SK-N-SH (cell line): ENCODE results near the gene TIMM17B. TPM values are rescaled to one million over a fixed set of nuclear protein-coding genes. Genes with fewer than 3 reads are reported as not detected.

Experiments
- CTCF ChIA-PET: fragments of 300-600, 350-600 bp; formaldehyde crosslinking; extraction: SDS; loops from one replicate; lab custom pipeline; 2021; lab: Yijun Ruan, JAX
- POLR2A ChIA-PET: fragments of 350-600 bp; sonication (Branson Sonifier 250); formaldehyde crosslinking; extraction: SDS; loops from one replicate; lab custom pipeline; 2020; ENCODE audit warnings: antibody characterized with exemption, inconsistent platforms; lab: Yijun Ruan, JAX
- DNase-seq: peaks from one replicate; pipeline ENCODE4 v3.0.0; 2012
- H2AFZ ChIP-seq: fragments of 200-600 bp; sonication (generic); 2 replicates; pipeline ENCODE4 v1.8.1; 2016; ENCODE audit warnings: antibody characterized with exemption, mild to moderate bottlenecking, low read depth
- H3F3A ChIP-seq: fragments of 200-600 bp; sonication (generic); replicated peaks from 2 replicates; pipeline ENCODE3; 2016; ENCODE audit warnings: antibody characterized with exemption, mild to moderate bottlenecking; ENCODE audit not compliant: insufficient read depth
- H3K27ac ChIP-seq, 2 experiments: fragments of 200-500 bp in 1 of 2; fragments of 200-600 bp in 1 of 2; sonication (Bioruptor generic) in 1 of 2; sonication (generic), shearing (Covaris generic) in 1 of 2; 2 replicates each; pipeline versions ENCODE4 v1.5.1 to v1.6.1; 2014 to 2016; ENCODE audit warnings: low read depth in 2 of 2, inconsistent platforms in 1 of 2, low read length in 1 of 2, mild to moderate bottlenecking in 1 of 2, mixed read lengths in 1 of 2
- H3K27me3 ChIP-seq: fragments of 200-600 bp; sonication (generic), shearing (Covaris generic); 2 replicates; pipeline ENCODE4 v1.6.1; 2016; ENCODE audit warnings: mixed run types; ENCODE audit not compliant: insufficient read depth
- H3K36me3 ChIP-seq, 2 experiments: fragments of 200-500 bp in 1 of 2; fragments of 200-600 bp in 1 of 2; sonication (Bioruptor generic) in 1 of 2; sonication (generic) in 1 of 2; replicated peaks in 1 of 2; 2 replicates each; pipeline versions ENCODE3 to v1.5.1; 2014 to 2016; ENCODE audit warnings: low read length in 1 of 2, mild to moderate bottlenecking in 1 of 2; ENCODE audit not compliant: insufficient read depth in 2 of 2, control insufficient read depth in 1 of 2
- H3K4me1 ChIP-seq, 2 experiments: fragments of 200-500 bp in 1 of 2; fragments of 200-600 bp in 1 of 2; sonication (Bioruptor generic) in 1 of 2; sonication (generic), shearing (Covaris generic) in 1 of 2; 2 replicates each; pipeline versions ENCODE4 v1.5.1 to v1.6.1; 2014 to 2016; ENCODE audit warnings: low read depth in 1 of 2, low read length in 1 of 2, mixed run types in 1 of 2; ENCODE audit not compliant: insufficient read depth in 2 of 2, control insufficient read depth in 1 of 2
- H3K4me2 ChIP-seq: fragments of 200-600 bp; sonication (generic), shearing (Covaris generic); 2 replicates; pipeline ENCODE4 v1.6.1; 2017; ENCODE audit warnings: mixed run types
- H3K4me3 ChIP-seq, 2 experiments: fragments of 200-500 bp in 1 of 2; fragments of 200-600 bp in 1 of 2; sonication (Bioruptor generic) in 1 of 2; sonication (generic), shearing (Covaris generic) in 1 of 2; 2 replicates each; pipeline versions ENCODE4 v1.5.1 to v1.8.1; 2014 to 2016; ENCODE audit warnings: low read depth in 2 of 2, inconsistent platforms in 1 of 2, low read length in 1 of 2, mild to moderate bottlenecking in 1 of 2, mixed read lengths in 1 of 2, moderate library complexity in 1 of 2
- H3K79me2 ChIP-seq: fragments of 200-600 bp; sonication (generic); 2 replicates; pipeline ENCODE4 v1.8.1; 2017; ENCODE audit warnings: mild to moderate bottlenecking; ENCODE audit not compliant: insufficient read depth
- H3K9ac ChIP-seq: fragments of 200-600 bp; sonication (generic); 2 replicates; pipeline ENCODE4 v1.6.1; 2017; ENCODE audit warnings: mixed run types
- H3K9me2 ChIP-seq: fragments of 200-600 bp; sonication (generic); 2 replicates; pipeline ENCODE4 v1.6.1; 2017; ENCODE audit warnings: mixed run types
- H3K9me3 ChIP-seq: fragments of 200-600 bp; sonication (generic); 2 replicates; pipeline ENCODE4 v1.6.1; 2017; ENCODE audit warnings: mixed run types, mild to moderate bottlenecking, moderate library complexity
- H4K20me1 ChIP-seq: fragments of 200-600 bp; sonication (generic); 2 replicates; pipeline ENCODE4 v1.6.1; 2017; ENCODE audit warnings: mild to moderate bottlenecking, mixed run types; ENCODE audit not compliant: insufficient read depth
- EP300 ChIP-seq, 2 experiments: IDR thresholded peaks; 2 replicates each; pipeline versions ENCODE4 v1.4.0 to v1.6.1; 2012; ENCODE audit warnings: borderline replicate concordance in 1 of 2, low read depth in 1 of 2, low read length in 1 of 2
- EZH2phosphoT487 ChIP-seq: fragments of 200-600 bp; sonication (generic); IDR thresholded peaks from 2 replicates; pipeline ENCODE4 v1.6.1; 2017; ENCODE audit warnings: low read depth, mixed run types, mild to moderate bottlenecking, antibody characterized with exemption, moderate library complexity, borderline replicate concordance
- FOXJ3 ChIP-seq: sonication (generic); formaldehyde crosslinking; IDR thresholded peaks from 2 replicates; pipeline ENCODE4 v1.5.1; 2020; ENCODE audit warnings: mild to moderate bottlenecking, missing genetic modification reagents
- GATA2 ChIP-seq: sonication (generic); formaldehyde crosslinking; IDR thresholded peaks from 2 replicates; pipeline ENCODE4 v1.5.0; 2020; ENCODE audit warnings: mild to moderate bottlenecking, missing genetic modification reagents
- JUND ChIP-seq: IDR thresholded peaks from 2 replicates; pipeline ENCODE4 v1.4.0; 2012
- MEF2A ChIP-seq: IDR thresholded peaks from 2 replicates; pipeline ENCODE4 v1.4.0; 2012; ENCODE audit warnings: low read depth, borderline replicate concordance
- NRF1 ChIP-seq: IDR thresholded peaks from 2 replicates; pipeline ENCODE4 v1.6.1; 2012; ENCODE audit warnings: low read depth, mild to moderate bottlenecking, low read length
- POLR2AphosphoS5 ChIP-seq: IDR thresholded peaks from 2 replicates; pipeline ENCODE4 v1.6.1; 2012; ENCODE audit warnings: low read depth, low read length
- RAD21 ChIP-seq: IDR thresholded peaks from 2 replicates; pipeline ENCODE4 v1.6.1; 2012; ENCODE audit warnings: mild to moderate bottlenecking, low read length
- SIN3A ChIP-seq: IDR thresholded peaks from 2 replicates; pipeline ENCODE4 v1.6.1; 2012; ENCODE audit warnings: low read depth, mild to moderate bottlenecking, low read length, moderate library complexity, borderline replicate concordance
- SMC3 ChIP-seq: IDR thresholded peaks from 2 replicates; pipeline ENCODE4 v1.6.1; 2012; ENCODE audit warnings: low read depth, low read length, improper control_type of control experiment
- TCF12 ChIP-seq: IDR thresholded peaks from 2 replicates; pipeline ENCODE4 v1.4.0; 2012
- TEAD4 ChIP-seq: IDR thresholded peaks from 2 replicates; pipeline ENCODE4 v1.4.0; 2012; ENCODE audit warnings: mild to moderate bottlenecking, borderline replicate concordance; ENCODE audit not compliant: insufficient read depth
- WGBS: methylation state at CpG from one replicate; pipeline ENCODE4 v1.1.6; 2017; ENCODE audit warnings: low lambda C conversion rate; 5-methylcytosine and 5-hydroxymethylcytosine counted together
- polyA plus RNA-seq, 3 experiments: library from polyadenylated mRNA; depleted of rRNA; stranded (reverse); fragments of >200 nt; gene quantifications; 2 replicates each; pipeline ENCODE4 v1.2.3, GENCODE V29; 2012
- TF ChIP-seq, protein P1 (sequence below): IDR thresholded peaks from 2 replicates; pipeline ENCODE4 v1.4.0; 2012; ENCODE audit warnings: low read depth, borderline replicate concordance
- TF ChIP-seq, protein P2 (sequence below): IDR thresholded peaks from 2 replicates; pipeline ENCODE4; 2012
- TF ChIP-seq, protein P3 (sequence below): fragments of 200-600 bp; sonication (generic); IDR thresholded peaks from 2 replicates; pipeline ENCODE4 v1.6.1; 2017; ENCODE audit warnings: antibody characterized with exemption, mild to moderate bottlenecking, moderate library complexity
- TF ChIP-seq, protein P4 (sequence below): fragments of 150-350 bp; IDR thresholded peaks from 2 replicates; pipeline ENCODE4 v1.6.1; 2017; ENCODE audit warnings: antibody characterized with exemption, low read length, low read depth, borderline replicate concordance
- TF ChIP-seq, protein P5 (sequence below): fragments of 150-350 bp; IDR thresholded peaks from 2 replicates; pipeline ENCODE4 v1.6.1; 2016; ENCODE audit warnings: mild to moderate bottlenecking, low read depth, low read length

The TIMM17B gene
- polyA plus RNA-seq, 1 of the 3 experiments (the other 2 are of a cell fraction) = 87.0 TPM

DNA sequence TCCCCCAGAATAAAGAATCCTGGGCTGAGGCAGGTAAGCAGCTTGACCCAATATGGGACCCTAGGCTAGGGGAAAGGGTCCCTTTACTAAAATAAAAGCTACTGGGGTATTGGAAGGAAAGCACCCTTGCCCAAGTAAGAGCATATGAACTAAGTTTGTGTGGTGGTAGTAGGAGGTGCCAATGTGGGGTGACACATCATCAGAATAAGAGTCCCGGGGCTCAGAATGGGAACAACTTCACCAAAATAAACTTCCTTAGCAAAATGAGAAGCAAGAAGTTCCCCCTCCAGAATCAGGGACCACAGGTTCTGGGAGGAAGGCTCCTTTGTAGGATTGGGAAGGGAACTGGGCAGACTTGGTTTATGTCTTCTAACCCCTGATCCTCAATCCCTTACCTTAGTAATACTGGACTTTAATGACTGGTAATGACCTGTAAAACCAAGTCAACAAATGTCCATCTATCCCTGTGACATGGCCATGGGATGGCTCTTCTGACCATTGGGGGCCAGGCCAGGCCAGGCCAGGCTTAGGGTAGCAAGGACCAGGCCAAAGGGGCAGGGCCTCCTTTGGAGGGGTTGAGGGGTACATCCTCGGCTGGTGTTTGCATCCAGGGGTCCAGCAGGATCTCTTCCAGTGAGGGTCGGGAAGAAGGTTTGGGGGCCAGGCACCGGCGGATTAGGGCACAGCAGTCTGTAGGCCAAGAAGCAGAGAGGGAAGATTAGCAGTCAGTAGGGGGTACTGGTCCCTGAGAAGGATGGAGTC, 16.2 kb upstream of the TIMM17B start:
- POLR2A ChIA-PET = no interaction called here
- peaks cover 0 to 27% of the 10 kb centered on the region in 2 experiments; a peak in 1 of 4 replicates for H3K4me1 ChIP-seq
- 91% methylated on average over 5 of the region's 5 CpGs for WGBS

DNA sequence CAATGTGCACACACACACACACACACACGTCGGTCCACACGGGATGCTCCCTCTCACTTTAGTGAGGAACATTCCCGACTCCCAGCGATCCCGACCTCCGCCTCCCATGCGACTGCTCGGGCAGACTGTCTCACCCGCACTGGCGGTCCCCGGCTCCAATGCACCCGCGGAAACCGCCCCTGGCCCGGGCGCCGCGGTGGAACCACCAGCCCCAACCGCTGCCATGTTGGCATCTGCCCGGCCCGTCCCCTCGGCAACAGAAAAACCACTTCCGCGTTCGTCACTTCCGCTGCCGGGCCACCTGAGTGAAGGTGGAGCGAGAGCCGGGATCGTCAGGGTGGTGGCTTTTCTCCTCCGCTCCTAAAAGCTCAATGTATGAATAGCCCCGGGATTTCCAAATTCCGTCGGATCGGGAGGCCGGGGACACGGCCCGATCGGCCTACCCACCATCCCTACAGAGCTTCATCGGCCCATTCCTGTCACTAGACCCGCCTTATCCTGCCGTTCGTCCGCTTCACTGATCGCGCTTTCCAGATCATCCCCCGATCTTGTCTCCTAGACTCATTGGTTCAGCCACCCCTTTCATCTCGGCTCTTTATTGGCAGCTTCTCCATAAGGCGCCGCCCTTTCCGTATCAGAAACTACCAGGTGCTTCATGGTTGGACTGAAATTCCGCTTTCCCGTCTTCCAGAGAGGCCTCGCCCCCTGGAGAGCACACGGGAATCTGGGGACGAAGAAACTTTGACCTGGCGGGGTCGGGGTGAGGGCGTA, 14.0 kb upstream of the TIMM17B start, which contains the start of gene SLC35A2:
TSS of gene SLC35A2 (minus strand) at position 235 of the 771 bp plus-strand sequence. CDS start at position 225, 10 bp downstream.
- no peaks in the 10 kb centered on the region for H3K9me3 ChIP-seq
- H3K4me1 ChIP-seq = peaks cover 0 to 15% of the 10 kb centered on the region in 2 experiments; a peak in 1 of 4 replicates
- peak; percentile 91 for DNase-seq
- 0 out of 2 replicates have a peak, but pooled peaks cover 8% of the 10 kb centered on the region for H4K20me1 ChIP-seq
- no peaks in the 10 kb centered on the region for H3K27me3 ChIP-seq
- POLR2A ChIA-PET = interaction anchor here (1.0 to 1.1 kb wide), 3 partner anchors 13 to 175 kb away, joined by 3 to 6 read pairs (median 3); partner anchors contain the start of gene PQBP1
- H2AFZ ChIP-seq = peak within 1 kb of the TSS; percentile 97
- CTCF ChIA-PET = interaction anchor here (0.9 to 2.0 kb wide), 4 partner anchors 11 to 132 kb away, joined by 3 to 8 read pairs (median 4); partner anchors contain the start of genes PQBP1 and TIMM17B
- H3F3A ChIP-seq = peaks cover 4% of the 10 kb centered on the region
- H3K79me2 ChIP-seq = peaks cover 38% of the 10 kb centered on the region
- H3K36me3 ChIP-seq = peaks cover 4 to 31% of the 10 kb centered on the region in 2 experiments
- H3K4me2 ChIP-seq = peak within 1 kb of the TSS; percentile 100
- H3K4me3 ChIP-seq = peak within 1 kb of the TSS; percentile 84 to 95
- under 1% methylated on average over 51 of the region's 60 CpGs for WGBS
- H3K27ac ChIP-seq = peak within 1 kb of the TSS; percentile 77 to 89
- no peaks in the 10 kb centered on the region for H3K9me2 ChIP-seq
- H3K9ac ChIP-seq = peak within 1 kb of the TSS; percentile 73
- TF ChIP-seq SMC3 (no peak), TEAD4 (no peak), TCF12 (peak; percentile 25; the same call in 1 of the 2 replicates), POLR2AphosphoS5 (peak; percentile 90), EZH2phosphoT487 (no peak), SIN3A (peak; percentile 64), NRF1 (no peak), MEF2A (no peak), GATA2 (peak; percentile 69), EP300 (IDR thresholded peaks at IDR 0.05; ENCODE audit: borderline replicate concordance in 1 of 2, low read depth in 1 of 2, low read length in 1 of 2) (peak in 1 of 2 experiments; percentile 21; a peak in 1 of 4 replicates), JUND (no peak; the same call in 1 of the 2 replicates), FOXJ3 (no peak; the same call in 1 of the 2 replicates)
- TF ChIP-seq, protein P1, sequence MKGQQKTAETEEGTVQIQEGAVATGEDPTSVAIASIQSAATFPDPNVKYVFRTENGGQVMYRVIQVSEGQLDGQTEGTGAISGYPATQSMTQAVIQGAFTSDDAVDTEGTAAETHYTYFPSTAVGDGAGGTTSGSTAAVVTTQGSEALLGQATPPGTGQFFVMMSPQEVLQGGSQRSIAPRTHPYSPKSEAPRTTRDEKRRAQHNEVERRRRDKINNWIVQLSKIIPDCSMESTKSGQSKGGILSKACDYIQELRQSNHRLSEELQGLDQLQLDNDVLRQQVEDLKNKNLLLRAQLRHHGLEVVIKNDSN = peak; percentile 54; the same call in 1 of the 2 replicates
- TF ChIP-seq, protein P2, sequence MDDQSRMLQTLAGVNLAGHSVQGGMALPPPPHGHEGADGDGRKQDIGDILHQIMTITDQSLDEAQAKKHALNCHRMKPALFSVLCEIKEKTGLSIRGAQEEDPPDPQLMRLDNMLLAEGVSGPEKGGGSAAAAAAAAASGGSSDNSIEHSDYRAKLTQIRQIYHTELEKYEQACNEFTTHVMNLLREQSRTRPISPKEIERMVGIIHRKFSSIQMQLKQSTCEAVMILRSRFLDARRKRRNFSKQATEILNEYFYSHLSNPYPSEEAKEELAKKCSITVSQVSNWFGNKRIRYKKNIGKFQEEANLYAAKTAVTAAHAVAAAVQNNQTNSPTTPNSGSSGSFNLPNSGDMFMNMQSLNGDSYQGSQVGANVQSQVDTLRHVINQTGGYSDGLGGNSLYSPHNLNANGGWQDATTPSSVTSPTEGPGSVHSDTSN = no peak; the same call in 1 of the 2 replicates
- TF ChIP-seq, protein P3, sequence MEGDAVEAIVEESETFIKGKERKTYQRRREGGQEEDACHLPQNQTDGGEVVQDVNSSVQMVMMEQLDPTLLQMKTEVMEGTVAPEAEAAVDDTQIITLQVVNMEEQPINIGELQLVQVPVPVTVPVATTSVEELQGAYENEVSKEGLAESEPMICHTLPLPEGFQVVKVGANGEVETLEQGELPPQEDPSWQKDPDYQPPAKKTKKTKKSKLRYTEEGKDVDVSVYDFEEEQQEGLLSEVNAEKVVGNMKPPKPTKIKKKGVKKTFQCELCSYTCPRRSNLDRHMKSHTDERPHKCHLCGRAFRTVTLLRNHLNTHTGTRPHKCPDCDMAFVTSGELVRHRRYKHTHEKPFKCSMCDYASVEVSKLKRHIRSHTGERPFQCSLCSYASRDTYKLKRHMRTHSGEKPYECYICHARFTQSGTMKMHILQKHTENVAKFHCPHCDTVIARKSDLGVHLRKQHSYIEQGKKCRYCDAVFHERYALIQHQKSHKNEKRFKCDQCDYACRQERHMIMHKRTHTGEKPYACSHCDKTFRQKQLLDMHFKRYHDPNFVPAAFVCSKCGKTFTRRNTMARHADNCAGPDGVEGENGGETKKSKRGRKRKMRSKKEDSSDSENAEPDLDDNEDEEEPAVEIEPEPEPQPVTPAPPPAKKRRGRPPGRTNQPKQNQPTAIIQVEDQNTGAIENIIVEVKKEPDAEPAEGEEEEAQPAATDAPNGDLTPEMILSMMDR = no peak
- TF ChIP-seq, protein P4, sequence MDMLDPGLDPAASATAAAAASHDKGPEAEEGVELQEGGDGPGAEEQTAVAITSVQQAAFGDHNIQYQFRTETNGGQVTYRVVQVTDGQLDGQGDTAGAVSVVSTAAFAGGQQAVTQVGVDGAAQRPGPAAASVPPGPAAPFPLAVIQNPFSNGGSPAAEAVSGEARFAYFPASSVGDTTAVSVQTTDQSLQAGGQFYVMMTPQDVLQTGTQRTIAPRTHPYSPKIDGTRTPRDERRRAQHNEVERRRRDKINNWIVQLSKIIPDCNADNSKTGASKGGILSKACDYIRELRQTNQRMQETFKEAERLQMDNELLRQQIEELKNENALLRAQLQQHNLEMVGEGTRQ = no peak
- TF ChIP-seq, protein P5, sequence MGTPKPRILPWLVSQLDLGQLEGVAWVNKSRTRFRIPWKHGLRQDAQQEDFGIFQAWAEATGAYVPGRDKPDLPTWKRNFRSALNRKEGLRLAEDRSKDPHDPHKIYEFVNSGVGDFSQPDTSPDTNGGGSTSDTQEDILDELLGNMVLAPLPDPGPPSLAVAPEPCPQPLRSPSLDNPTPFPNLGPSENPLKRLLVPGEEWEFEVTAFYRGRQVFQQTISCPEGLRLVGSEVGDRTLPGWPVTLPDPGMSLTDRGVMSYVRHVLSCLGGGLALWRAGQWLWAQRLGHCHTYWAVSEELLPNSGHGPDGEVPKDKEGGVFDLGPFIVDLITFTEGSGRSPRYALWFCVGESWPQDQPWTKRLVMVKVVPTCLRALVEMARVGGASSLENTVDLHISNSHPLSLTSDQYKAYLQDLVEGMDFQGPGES = no peak

More for the DNA sequence above, 16.2 kb upstream of the TIMM17B start:
- Histone ChIP-seq H3K27ac (no peak overlapping the region), H3K4me2 (no peak overlapping the region), H3K36me3 (peaks cover 4 to 24% of the 10 kb centered on the region in 2 experiments), H4K20me1 (0 out of 2 replicates have a peak, but pooled peaks cover 8% of the 10 kb centered on the region), H2AFZ (no peak overlapping the region), H3K27me3 (no peaks in the 10 kb centered on the region), H3K4me3 (no peak overlapping the region), H3K9me3 (no peaks in the 10 kb centered on the region), H3K9me2 (no peaks in the 10 kb centered on the region), H3K79me2 (peaks cover 30% of the 10 kb centered on the region), H3K9ac (no peak overlapping the region), H3F3A (peaks cover 4% of the 10 kb centered on the region)
- CTCF ChIA-PET = interaction anchor here (3.2 kb wide), 1 partner anchor 11 kb away, joined by 12 read pairs; no protein-coding TSS in a partner anchor
- no peak for TF ChIP-seq RAD21
- no peak for DNase-seq
